ENCODE results near the gene LMTK2. TPM values are rescaled to one million over a fixed set of nuclear protein-coding genes. Genes with fewer than 3 reads are reported as not detected.

The LMTK2 gene
- total and polyA plus RNA-seq, 2 donors (not counting 1 experiment from before 2014, with no cell fraction given), result 5.2 to 6.9 TPM

DNA sequence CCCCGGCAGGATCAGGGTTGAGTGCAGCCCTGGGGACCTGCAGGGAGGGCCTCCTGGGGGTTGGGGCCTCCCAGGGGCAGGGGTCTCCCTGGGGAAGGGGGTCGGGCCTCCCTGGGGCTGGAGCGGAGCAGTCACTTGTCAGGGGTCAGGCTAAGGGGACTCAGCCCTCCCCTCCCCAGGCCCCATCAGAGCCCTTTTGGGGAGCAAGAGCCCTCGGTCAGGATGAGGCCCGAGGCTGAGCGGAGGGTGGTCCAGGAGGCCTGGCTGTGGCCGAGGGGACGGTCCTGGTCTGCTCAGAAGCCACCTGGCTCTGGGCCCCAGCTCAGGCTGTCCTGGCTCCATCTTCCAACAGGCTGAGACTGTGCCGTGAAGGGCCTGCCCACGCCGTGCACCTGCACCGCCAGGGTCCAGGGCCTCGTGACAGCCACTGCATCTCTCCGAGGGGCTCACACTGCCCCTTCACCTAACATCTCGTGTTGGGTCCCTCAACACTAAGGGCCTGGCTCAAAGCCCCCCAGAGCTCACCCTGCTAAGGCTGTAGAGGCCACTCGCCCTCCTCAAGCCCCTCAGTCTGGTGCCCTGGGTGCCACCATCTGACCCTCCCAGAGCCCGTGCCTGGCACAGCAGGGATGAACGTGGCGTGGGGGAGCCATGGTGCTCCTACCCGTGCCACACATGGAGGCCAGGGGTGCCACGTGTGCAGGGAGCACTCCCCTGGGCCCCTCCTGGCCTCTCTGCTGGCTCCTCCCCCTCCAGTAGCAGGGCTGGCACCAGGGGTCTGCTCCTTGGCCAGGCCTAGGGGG, 117.4 kb downstream of the LMTK2 start:
- H3K4me3 ChIP-seq (replicated peaks in 1 of 4; ENCODE audit: control extremely low read depth in 1 of 4, insufficient read depth in 1 of 4, low read depth in 3 of 4, low read length in 4 of 4), result no peak overlapping the region
- peaks cover 4% of the 10 kb centered on the region for H3K36me3 ChIP-seq (ENCODE audit: control insufficient read depth, insufficient read depth, low read length)
- H3K27me3 ChIP-seq (ENCODE audit: control insufficient read depth, insufficient read depth, low read length), result no peaks in the 10 kb centered on the region
- no peaks in the 10 kb centered on the region for H4K20me1 ChIP-seq (ENCODE audit: control insufficient read depth, extremely low read depth, insufficient read depth, low read length)
- no peaks in the 10 kb centered on the region for H3K79me2 ChIP-seq (ENCODE audit: control insufficient read depth, insufficient read depth, low read length)
- no peak overlapping the region for H3K4me2 ChIP-seq (ENCODE audit: extremely low read depth, insufficient read depth, low read length)
- H3K9ac ChIP-seq (ENCODE audit: insufficient read depth, low read length), result no peak overlapping the region
- H3K4me1 ChIP-seq (ENCODE audit: control insufficient read depth, extremely low read depth, insufficient read depth, low read length), result no peaks in the 10 kb centered on the region
- no peaks in the 10 kb centered on the region for H3K9me3 ChIP-seq (ENCODE audit: control insufficient read depth, insufficient read depth, low read depth, low read length)
- no peak for DNase-seq (ENCODE audit: low read depth in 2 of 2)
- TF ChIP-seq, protein P1, sequence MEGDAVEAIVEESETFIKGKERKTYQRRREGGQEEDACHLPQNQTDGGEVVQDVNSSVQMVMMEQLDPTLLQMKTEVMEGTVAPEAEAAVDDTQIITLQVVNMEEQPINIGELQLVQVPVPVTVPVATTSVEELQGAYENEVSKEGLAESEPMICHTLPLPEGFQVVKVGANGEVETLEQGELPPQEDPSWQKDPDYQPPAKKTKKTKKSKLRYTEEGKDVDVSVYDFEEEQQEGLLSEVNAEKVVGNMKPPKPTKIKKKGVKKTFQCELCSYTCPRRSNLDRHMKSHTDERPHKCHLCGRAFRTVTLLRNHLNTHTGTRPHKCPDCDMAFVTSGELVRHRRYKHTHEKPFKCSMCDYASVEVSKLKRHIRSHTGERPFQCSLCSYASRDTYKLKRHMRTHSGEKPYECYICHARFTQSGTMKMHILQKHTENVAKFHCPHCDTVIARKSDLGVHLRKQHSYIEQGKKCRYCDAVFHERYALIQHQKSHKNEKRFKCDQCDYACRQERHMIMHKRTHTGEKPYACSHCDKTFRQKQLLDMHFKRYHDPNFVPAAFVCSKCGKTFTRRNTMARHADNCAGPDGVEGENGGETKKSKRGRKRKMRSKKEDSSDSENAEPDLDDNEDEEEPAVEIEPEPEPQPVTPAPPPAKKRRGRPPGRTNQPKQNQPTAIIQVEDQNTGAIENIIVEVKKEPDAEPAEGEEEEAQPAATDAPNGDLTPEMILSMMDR (conservative IDR thresholded peaks at IDR 0.05 in 1 of 2, IDR thresholded peaks at IDR 0.05 in 1 of 2; ENCODE audit: low read depth in 1 of 2, low read length in 2 of 2), result no peak
- TF ChIP-seq EZH2 (IDR thresholded peaks at IDR 0.05; ENCODE audit: low read length, missing control alignments), result no peak
- H2AFZ ChIP-seq (ENCODE audit: low read length), result no peak overlapping the region
- no peak overlapping the region for H3K27ac ChIP-seq (ENCODE audit: insufficient read depth, low read length)

DNA sequence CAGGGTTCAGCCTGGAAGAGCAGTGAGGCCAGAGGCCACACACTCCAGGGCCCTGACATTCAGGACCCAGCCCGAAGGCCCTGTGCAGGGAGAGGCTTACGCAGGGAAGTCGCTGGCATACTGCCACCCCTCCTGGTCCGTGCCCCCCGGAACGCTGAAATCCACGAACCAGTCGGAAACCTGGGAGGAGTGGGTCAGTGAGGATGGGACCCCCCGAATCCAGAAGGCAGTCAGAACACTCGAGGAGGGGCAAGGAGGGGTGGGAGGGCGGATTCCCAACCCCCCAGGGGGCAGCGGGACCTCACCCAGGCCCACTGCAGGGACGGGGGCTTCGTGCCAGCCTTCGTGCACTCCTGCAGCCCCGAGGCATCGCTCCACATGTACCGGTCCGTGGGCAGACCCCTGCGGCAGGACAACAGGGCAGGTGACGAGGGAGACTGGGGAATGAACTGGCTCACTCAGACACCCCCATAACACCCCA, 118.1 kb downstream of the LMTK2 start:
- Histone ChIP-seq H3K27me3 (ENCODE audit: control insufficient read depth, insufficient read depth, low read length) (no peaks in the 10 kb centered on the region), H3K79me2 (ENCODE audit: control insufficient read depth, insufficient read depth, low read length) (no peaks in the 10 kb centered on the region), H3K4me2 (ENCODE audit: extremely low read depth, insufficient read depth, low read length) (no peak overlapping the region), H3K4me1 (ENCODE audit: control insufficient read depth, extremely low read depth, insufficient read depth, low read length) (no peaks in the 10 kb centered on the region), H2AFZ (ENCODE audit: low read length) (no peak overlapping the region), H3K4me3 (replicated peaks in 1 of 4; ENCODE audit: control extremely low read depth in 1 of 4, insufficient read depth in 1 of 4, low read depth in 3 of 4, low read length in 4 of 4) (no peak overlapping the region), H3K27ac (ENCODE audit: insufficient read depth, low read length) (no peak overlapping the region), H4K20me1 (ENCODE audit: control insufficient read depth, extremely low read depth, insufficient read depth, low read length) (no peaks in the 10 kb centered on the region), H3K9me3 (ENCODE audit: control insufficient read depth, insufficient read depth, low read depth, low read length) (no peaks in the 10 kb centered on the region), H3K36me3 (ENCODE audit: control insufficient read depth, insufficient read depth, low read length) (peaks cover 4% of the 10 kb centered on the region), H3K9ac (ENCODE audit: insufficient read depth, low read length) (no peak overlapping the region)
- no peak for TF ChIP-seq EZH2 (IDR thresholded peaks at IDR 0.05; ENCODE audit: low read length, missing control alignments)
- TF ChIP-seq, protein P1 (conservative IDR thresholded peaks at IDR 0.05 in 1 of 2, IDR thresholded peaks at IDR 0.05 in 1 of 2; ENCODE audit: low read depth in 1 of 2, low read length in 2 of 2), result no peak
- DNase-seq (ENCODE audit: low read depth in 2 of 2), result no peak

DNA sequence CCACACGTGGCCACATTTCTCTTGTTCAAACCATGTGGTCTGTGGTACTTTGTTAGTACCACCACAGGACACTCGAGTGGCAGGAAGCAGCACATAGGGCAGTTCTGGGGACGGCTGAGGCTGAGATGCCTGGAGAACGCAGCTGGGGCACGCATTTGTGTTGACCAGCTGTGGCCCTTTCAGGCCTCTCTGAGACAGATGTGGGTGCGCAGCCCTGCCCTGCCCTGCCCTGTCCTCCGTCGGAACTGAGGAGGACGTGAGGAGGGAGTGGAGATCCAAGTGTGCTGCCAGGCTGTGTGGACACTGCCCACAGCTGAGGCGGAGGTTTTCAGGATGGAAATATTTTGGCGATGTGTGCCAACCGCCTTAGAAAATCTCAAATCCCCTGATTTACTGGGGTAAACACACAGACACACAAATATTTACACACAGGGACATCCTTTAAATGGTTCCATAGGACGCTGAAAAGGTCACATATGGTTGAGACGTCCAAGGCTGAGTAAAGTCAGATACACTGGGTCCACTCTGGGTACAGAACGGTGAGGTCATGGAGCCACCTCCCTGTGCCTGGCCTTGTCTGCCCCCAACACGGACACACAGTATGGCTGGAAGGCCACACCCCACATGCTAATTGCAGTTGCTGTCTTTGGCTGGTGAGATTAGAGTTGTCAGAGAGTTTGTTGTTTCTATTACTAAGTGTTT, 119.4 kb downstream of the LMTK2 start:
- Histone ChIP-seq H3K27ac (ENCODE audit: insufficient read depth, low read length) (no peak overlapping the region), H3K4me1 (ENCODE audit: control insufficient read depth, extremely low read depth, insufficient read depth, low read length) (no peaks in the 10 kb centered on the region), H3K79me2 (ENCODE audit: control insufficient read depth, insufficient read depth, low read length) (no peaks in the 10 kb centered on the region), H3K9me3 (ENCODE audit: control insufficient read depth, insufficient read depth, low read depth, low read length) (no peaks in the 10 kb centered on the region), H3K27me3 (ENCODE audit: control insufficient read depth, insufficient read depth, low read length) (no peaks in the 10 kb centered on the region), H3K4me2 (ENCODE audit: extremely low read depth, insufficient read depth, low read length) (no peak overlapping the region), H3K4me3 (replicated peaks in 1 of 4; ENCODE audit: control extremely low read depth in 1 of 4, insufficient read depth in 1 of 4, low read depth in 3 of 4, low read length in 4 of 4) (no peak overlapping the region), H2AFZ (ENCODE audit: low read length) (no peak overlapping the region), H3K36me3 (ENCODE audit: control insufficient read depth, insufficient read depth, low read length) (peaks cover 5% of the 10 kb centered on the region), H4K20me1 (ENCODE audit: control insufficient read depth, extremely low read depth, insufficient read depth, low read length) (no peaks in the 10 kb centered on the region), H3K9ac (ENCODE audit: insufficient read depth, low read length) (no peak overlapping the region)
- DNase-seq (ENCODE audit: low read depth in 2 of 2), result no peak
- no peak for TF ChIP-seq EZH2 (IDR thresholded peaks at IDR 0.05; ENCODE audit: low read length, missing control alignments)
- TF ChIP-seq, protein P1 (conservative IDR thresholded peaks at IDR 0.05 in 1 of 2, IDR thresholded peaks at IDR 0.05 in 1 of 2; ENCODE audit: low read depth in 1 of 2, low read length in 2 of 2), result no peak

All from fibroblast of lung (primary cell).